Heart left ventricle (tissue), 16 donors: Measurements from ENCODE around the gene LRRC58. TPM values are rescaled to one million over a fixed set of nuclear protein-coding genes. Genes with fewer than 3 reads are reported as not detected.
A peak's percentile ranks its signal among the peaks of the same experiment; 100 is the strongest.

Source experiments
- ATAC-seq, 4 donors: fragments of 200-7000 bp; cut with Tn5 transposase; one replicate each; pipeline ENCODE4 v1.9.1; 2020 to 2022; ENCODE audit warnings: moderate library complexity in 4 of 4, mild to moderate bottlenecking in 3 of 4, moderate number of reproducible peaks in 1 of 4
- DNase-seq, 5 donors: peaks; one replicate each; pipeline ENCODE4 v3.0.0-alpha.2; 2020
- H3K27ac ChIP-seq, 12 donors: fragments of 200-600 bp; sonication (generic) in 4 of 12; one replicate each; pipeline versions ENCODE4 v1.5.0 to v1.8.0; 2016 to 2022; ENCODE audit warnings: mild to moderate bottlenecking in 2 of 12
- H3K27me3 ChIP-seq, 9 donors: fragments of 200-600 bp; sonication (generic) in 2 of 9; one replicate each; pipeline versions ENCODE4 v1.5.1 to v1.8.0; 2016 to 2022; ENCODE audit warnings: mild to moderate bottlenecking in 3 of 9
- H3K36me3 ChIP-seq, 9 donors: fragments of 200-600 bp; sonication (generic) in 2 of 9; one replicate each; pipeline versions ENCODE4 v1.5.0 to v1.8.0; 2018 to 2022; ENCODE audit warnings: mild to moderate bottlenecking in 2 of 9
- H3K4me1 ChIP-seq, 12 donors: fragments of 200-600 bp; sonication (generic) in 4 of 12; one replicate each; pipeline versions ENCODE4 v1.5.0 to v1.8.0; 2016 to 2022; ENCODE audit warnings: mild to moderate bottlenecking in 3 of 12
- H3K4me3 ChIP-seq, 12 donors: fragments of 200-600 bp; sonication (generic) in 4 of 12; one replicate each; pipeline versions ENCODE4 v1.5.0 to v1.8.0; 2017 to 2022; ENCODE audit warnings: mild to moderate bottlenecking in 9 of 12, moderate library complexity in 4 of 12
- H3K9me3 ChIP-seq, 12 donors: fragments of 200-600 bp; sonication (generic) in 4 of 12; one replicate each; pipeline versions ENCODE4 v1.5.0 to v1.8.0; 2016 to 2022; ENCODE audit warnings: mild to moderate bottlenecking in 1 of 12
- POLR2A ChIP-seq, 2 donors: fragments of 450-650 bp; IDR thresholded peaks; one replicate each; pipeline ENCODE4 v1.6.1; 2017; ENCODE audit warnings: antibody characterized with exemption in 2 of 2, mild to moderate bottlenecking in 2 of 2, moderate library complexity in 2 of 2
- WGBS, 4 donors: extraction: QIAGEN DNeasy Blood & Tissue Kit in 2 of 4; methylation state at CpG; one replicate each; pipeline versions ENCODE4 v1.1.5 to v1.1.7; 2013 to 2018; 5-methylcytosine and 5-hydroxymethylcytosine counted together
- intact Hi-C, 10 donors: fragments of 100-400 bp; cut with DNase I; formaldehyde crosslinking; loops; one replicate each; pipeline versions ENCODE4 v1.11.1 to v1.14.2; 2022
- long read RNA-seq, 3 donors: library from polyadenylated mRNA; unstranded; transcript quantifications; one replicate each; pipeline ENCODE4 v2.0.0, GENCODE V29; 2020 to 2021
- polyA plus RNA-seq, 2 donors: library from polyadenylated mRNA; stranded (reverse); fragments of 200-250 nt; gene quantifications; one replicate each; pipeline ENCODE4 v1.2.3, GENCODE V29; 2013
- total RNA-seq, 9 donors: library from RNA; depleted of rRNA in 2 of 9; stranded (reverse); fragments of >200 nt in 2 of 9; fragmentation: NEBNext Ultra II Directional in 3 of 9; extraction: Animal tissue kit (Norgen Biotek cat#: 25700) in 3 of 9; gene quantifications; one replicate each; pipeline versions ENCODE4 v1.1.0 to v1.2.4, GENCODE V29; 2016 to 2023
- TF ChIP-seq, protein P1 (sequence below), 12 donors: fragments of 200-600 bp; sonication (generic) in 4 of 12; IDR thresholded peaks; one replicate each; pipeline versions ENCODE4 v1.5.0 to v1.8.0; 2018 to 2022; ENCODE audit warnings: antibody characterized with exemption in 12 of 12, mild to moderate bottlenecking in 5 of 12
- donor health status: ischemic (EF 13 %, LVEDD 7.1; RV severe dilation, severe dysfunction).
- donor health status: healthy with polysubstance abuse.
- donor health status: DM: no; HTN: yes; CAD: no.
- donor health status: DM: no; HTN: no; CAD: no.
- donor health status: ischemic (EF 25% LVEDD 6.9; RV normal size, moderate dysfunction).
- donor health status: ischemic (EF 25% LVEDD 5.7; RV mildly dilated, moderate dysfunction).
- donor health status: healthy.
- donor health status: DM: yes; HTN: yes; CAD: no.
- donor health status: ischemic (EF 35%, LVEDD 5.7; RV mildly dilated, moderate dysfunction).
- donor health status: nonischemic (EF 11% LVEDD 7.7; RV severe dilation, severe dysfunction).
- donor health status: DM: yes; HTN: yes; CAD: no.
- donor health status: PGD.
- donor health status: ischemic (EF 29% LVEDD 5.4; RV normal size, mild dysfunction).
- donor health status: nonischemic (EF 23%, LVEDD 6.1; RV moderate dilation, normal function).

LRRC58 gene
- total RNA-seq (10 to 100 TPM in 5 of 9 donors, 1 to 10 TPM in 4; 7.1 to 17.9 (median 10.5) TPM), polyA plus RNA-seq (1 to 10 TPM; 2.3 to 8.9 TPM)
- long read RNA-seq, donor 1, full-length matches to known transcripts = 14 of 16 reads
- long read RNA-seq, donor 1, partial matches to known transcripts = 0 of 16 reads
- long read RNA-seq, donor 1, other reads (novel, unspliced or antisense) = 2 of 16 reads
- long read RNA-seq, donor 2, full-length matches to known transcripts = 40 of 46 reads
- long read RNA-seq, donor 2, partial matches to known transcripts = 1 of 46 reads
- long read RNA-seq, donor 2, other reads (novel, unspliced or antisense) = 5 of 46 reads
- long read RNA-seq, donor 3, full-length matches to known transcripts = 2 of 5 reads
- long read RNA-seq, donor 3, partial matches to known transcripts = 0 of 5 reads
- long read RNA-seq, donor 3, other reads (novel, unspliced or antisense) = 3 of 5 reads

- Histone ChIP-seq H3K36me3 (peaks cover 0 to 9% (median 0%) of the 10 kb centered on the region in 9 donors), H3K9me3 (no peaks in the 10 kb centered on the region), H3K27me3 (no peaks in the 10 kb centered on the region), H3K4me3 (peak within 1 kb of the TSS; percentile 69 to 97 (median 84)), H3K27ac (peak within 1 kb of the TSS; percentile 80 to 94 (median 88)), H3K4me1 (peaks cover 0 to 41% (median 16%) of the 10 kb centered on the region in 12 donors)
- ATAC-seq (peak; percentile 97 to 98 (median 97)), DNase-seq (peak; percentile 88 to 96 (median 92))
- intact Hi-C loops = loop anchor here in 6 of 10 donors (1.0 to 10.0 kb wide), 10 partner anchors 53 to 210 kb away; no protein-coding TSS in a partner anchor
- TF ChIP-seq POLR2A (IDR thresholded peaks at IDR 0.05) = peak; percentile 9 to 83
- TF ChIP-seq, protein P1, sequence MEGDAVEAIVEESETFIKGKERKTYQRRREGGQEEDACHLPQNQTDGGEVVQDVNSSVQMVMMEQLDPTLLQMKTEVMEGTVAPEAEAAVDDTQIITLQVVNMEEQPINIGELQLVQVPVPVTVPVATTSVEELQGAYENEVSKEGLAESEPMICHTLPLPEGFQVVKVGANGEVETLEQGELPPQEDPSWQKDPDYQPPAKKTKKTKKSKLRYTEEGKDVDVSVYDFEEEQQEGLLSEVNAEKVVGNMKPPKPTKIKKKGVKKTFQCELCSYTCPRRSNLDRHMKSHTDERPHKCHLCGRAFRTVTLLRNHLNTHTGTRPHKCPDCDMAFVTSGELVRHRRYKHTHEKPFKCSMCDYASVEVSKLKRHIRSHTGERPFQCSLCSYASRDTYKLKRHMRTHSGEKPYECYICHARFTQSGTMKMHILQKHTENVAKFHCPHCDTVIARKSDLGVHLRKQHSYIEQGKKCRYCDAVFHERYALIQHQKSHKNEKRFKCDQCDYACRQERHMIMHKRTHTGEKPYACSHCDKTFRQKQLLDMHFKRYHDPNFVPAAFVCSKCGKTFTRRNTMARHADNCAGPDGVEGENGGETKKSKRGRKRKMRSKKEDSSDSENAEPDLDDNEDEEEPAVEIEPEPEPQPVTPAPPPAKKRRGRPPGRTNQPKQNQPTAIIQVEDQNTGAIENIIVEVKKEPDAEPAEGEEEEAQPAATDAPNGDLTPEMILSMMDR (IDR thresholded peaks at IDR 0.05) = peak in 8 of 12 donors; percentile 10 to 54 (median 31)
- 0% methylated on average over 29 to 95 of the region's 95 CpGs for WGBS, 4 donors
These were observed at the start of gene LRRC58 for GRCh38 chr3:120348991-120349854. Gene LRRC58 (minus strand): TSS chr3:120349354. CDS start chr3:120349243, 111 bp downstream.

DNA sequence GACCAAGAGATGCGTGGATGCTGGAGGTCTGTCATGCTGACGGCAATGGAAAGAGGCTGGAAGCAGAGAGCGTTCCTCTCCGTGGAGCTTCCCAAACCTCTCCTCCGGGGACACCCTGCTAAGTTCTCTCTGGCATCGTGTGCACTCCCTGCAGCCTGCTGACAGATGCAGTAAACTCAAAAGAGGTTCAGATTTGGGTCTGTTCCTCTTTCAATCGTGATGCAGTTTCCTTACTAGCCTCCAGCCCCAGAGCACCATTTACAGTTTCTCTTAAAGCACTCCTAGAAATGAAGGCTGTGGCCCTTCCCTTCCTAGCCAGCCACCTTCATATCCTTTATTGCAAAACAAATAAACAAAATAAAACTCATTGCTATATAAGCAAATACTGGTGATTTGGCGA lies 47.3 kb upstream of the LRRC58 start:
- H3K4me1 ChIP-seq = no peaks in the 10 kb centered on the region
- H3K27ac ChIP-seq = peak overlapping the region in 1 of 12 donors; percentile 32
- no peaks in the 10 kb centered on the region for H3K27me3 ChIP-seq
- intact Hi-C loops = no loop called here
- DNase-seq (no peak), ATAC-seq (no peak)
- WGBS, 4 donors = 80 to 88% (median 82%) methylated on average over 8 of the region's 8 CpGs
- H3K4me3 ChIP-seq = no peak overlapping the region
- TF ChIP-seq POLR2A (IDR thresholded peaks at IDR 0.05) = no peak
- TF ChIP-seq, protein P1 (IDR thresholded peaks at IDR 0.05) = no peak
- H3K36me3 ChIP-seq = peaks cover 0 to 82% (median 72%) of the 10 kb centered on the region in 9 donors
- H3K9me3 ChIP-seq = no peaks in the 10 kb centered on the region

GRCh38 chr3:120394347-120394746 lies 45.2 kb upstream of the LRRC58 start:
- intact Hi-C loops = no loop called here
- Histone ChIP-seq H3K27ac (peak overlapping the region in 1 of 12 donors; percentile 15), H3K27me3 (no peaks in the 10 kb centered on the region), H3K4me1 (no peaks in the 10 kb centered on the region), H3K4me3 (no peak overlapping the region), H3K9me3 (no peaks in the 10 kb centered on the region), H3K36me3 (peaks cover 0 to 61% (median 51%) of the 10 kb centered on the region in 9 donors)
- no peak for ATAC-seq
- WGBS, 4 donors = 64 to 78% (median 73%) methylated on average over 2 of the region's 2 CpGs
- TF ChIP-seq, protein P1 (IDR thresholded peaks at IDR 0.05) = no peak
- no peak for TF ChIP-seq POLR2A (IDR thresholded peaks at IDR 0.05)
- DNase-seq = no peak
